SW 1271 (cell line): Measurements from ENCODE around the gene TMC8.
"Not testable (repeated sequence)": the region's sequence is repeated elsewhere in the genome, so short reads cannot be mapped to it uniquely, and the experiment has no call there.

Source experiments
- DNase-seq, 2 experiments: peaks; one replicate each; lab custom pipeline; 2025; lab: John Stamatoyannopoulos, UW

The TMC8 gene, protein sequence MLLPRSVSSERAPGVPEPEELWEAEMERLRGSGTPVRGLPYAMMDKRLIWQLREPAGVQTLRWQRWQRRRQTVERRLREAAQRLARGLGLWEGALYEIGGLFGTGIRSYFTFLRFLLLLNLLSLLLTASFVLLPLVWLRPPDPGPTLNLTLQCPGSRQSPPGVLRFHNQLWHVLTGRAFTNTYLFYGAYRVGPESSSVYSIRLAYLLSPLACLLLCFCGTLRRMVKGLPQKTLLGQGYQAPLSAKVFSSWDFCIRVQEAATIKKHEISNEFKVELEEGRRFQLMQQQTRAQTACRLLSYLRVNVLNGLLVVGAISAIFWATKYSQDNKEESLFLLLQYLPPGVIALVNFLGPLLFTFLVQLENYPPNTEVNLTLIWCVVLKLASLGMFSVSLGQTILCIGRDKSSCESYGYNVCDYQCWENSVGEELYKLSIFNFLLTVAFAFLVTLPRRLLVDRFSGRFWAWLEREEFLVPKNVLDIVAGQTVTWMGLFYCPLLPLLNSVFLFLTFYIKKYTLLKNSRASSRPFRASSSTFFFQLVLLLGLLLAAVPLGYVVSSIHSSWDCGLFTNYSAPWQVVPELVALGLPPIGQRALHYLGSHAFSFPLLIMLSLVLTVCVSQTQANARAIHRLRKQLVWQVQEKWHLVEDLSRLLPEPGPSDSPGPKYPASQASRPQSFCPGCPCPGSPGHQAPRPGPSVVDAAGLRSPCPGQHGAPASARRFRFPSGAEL

GRCh38 chr17:78130437-78131101 is at the start of gene TMC8:
TMC8 (plus strand) TSS chr17:78130771; CDS start chr17:78131589, 818 bp downstream.
- DNase-seq: no peak

DNA sequence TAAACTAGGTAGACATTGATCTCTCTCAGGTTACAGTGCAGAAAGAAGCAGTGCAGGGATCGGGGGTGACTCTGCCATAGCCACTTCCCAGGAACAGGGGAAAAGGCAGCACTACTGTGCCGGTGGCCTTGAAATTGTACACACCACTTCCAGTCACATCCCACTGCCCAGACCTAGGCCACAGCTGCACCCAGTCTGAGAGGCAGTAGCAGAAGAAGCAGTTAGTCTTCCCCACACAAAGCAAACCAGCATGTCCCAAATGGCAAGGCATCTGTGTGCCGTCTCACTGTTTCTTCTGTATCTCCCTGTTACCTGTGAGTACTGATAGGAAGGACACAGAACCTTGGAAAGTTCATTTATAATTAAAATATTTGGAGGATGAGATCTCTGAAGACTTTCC is 49.0 kb upstream of the TMC8 start:
- no peak for DNase-seq

- not testable (repeated sequence) for DNase-seq
Observed at GRCh38 chr17:78082355-78082872, 48.2 kb upstream of the TMC8 start.

GRCh38 chr17:78082988-78083387 is 47.6 kb upstream of the TMC8 start:
- no peak for DNase-seq

DNA sequence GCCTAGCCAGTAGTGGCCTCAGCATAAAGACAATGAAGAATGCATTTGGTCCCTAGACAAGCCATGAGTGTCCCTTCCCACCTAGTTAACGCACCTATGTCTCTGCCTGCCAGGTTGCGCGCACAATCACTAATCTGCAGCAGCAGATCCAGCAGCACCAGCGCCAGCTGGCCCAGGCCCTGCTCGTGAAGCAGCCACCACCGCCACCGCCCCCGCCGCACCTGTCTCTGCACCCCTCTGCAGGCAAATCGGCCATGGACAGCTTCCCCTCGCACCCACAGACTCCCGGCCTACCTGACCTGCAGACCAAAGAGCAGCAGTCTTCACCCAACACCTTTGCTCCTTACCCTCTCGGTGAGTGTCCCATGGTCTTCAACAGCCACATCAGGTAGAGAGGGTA is 43.8 kb upstream of the TMC8 start:
- no peak for DNase-seq

GRCh38 chr17:78088529-78088928 is 42.0 kb upstream of the TMC8 start:
- DNase-seq: no peak

DNA sequence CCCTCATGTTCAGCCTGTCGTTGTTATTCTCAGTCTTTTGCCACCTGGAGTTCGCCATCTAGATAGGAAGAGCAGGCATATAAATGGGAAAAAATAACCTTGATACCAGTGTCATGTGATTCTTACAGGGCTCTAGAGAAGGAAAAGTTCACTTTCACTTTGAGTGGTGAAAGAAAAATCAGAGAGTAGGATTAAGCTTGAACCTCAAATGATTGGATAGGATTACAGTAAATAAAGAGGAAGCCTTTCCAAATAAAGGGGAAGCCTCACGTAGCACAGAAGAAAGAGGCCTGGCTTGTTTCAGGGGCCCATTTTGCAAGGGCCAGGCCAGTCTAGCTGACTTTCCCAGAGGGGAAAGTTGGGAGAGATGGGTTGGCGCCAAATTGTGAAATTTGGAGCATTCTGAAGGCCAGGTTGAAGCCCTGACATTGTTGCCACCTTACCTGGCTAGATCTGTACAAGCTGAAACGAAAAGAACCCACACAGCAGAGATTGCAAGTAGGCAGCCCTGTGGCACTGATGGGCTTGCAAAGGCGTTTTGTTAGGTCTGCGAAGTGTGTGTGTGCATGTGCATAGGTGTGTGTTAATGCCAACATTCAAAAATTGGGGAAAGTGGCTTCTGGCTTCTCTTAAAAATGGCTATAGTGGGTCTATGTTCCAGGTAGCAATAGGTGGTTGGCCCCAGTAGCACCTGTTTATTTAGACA is 40.8 kb upstream of the TMC8 start:
- no peak for DNase-seq

DNA sequence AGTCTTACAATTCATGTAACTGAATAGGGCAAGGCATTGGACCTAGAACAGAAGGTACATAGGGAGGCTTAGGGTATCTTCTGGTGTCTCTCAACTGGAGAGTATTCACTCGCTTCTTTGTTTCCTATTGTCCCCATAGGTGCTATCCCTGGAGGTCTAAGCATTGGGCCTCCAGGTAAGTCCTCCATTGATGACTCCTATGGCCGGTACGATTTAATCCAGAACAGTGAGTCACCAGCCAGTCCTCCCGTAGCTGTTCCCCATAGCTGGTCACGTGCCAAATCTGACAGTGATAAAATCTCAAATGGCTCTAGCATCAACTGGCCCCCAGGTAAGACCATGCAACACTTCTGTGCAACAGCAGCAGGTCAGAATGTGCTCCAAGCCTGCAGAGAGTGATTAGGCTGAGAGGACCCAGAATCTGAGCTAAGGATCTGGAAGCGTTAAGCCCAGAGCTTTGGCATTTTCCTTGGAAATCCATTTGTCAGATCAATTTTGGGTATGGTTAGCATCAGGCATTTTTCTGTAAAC is 37.7 kb upstream of the TMC8 start:
- no peak for DNase-seq

- no peak for DNase-seq
Observed at GRCh38 chr17:78095035-78095434, 35.5 kb upstream of the TMC8 start.

- no peak for DNase-seq
Observed at GRCh38 chr17:78096093-78096492, 34.5 kb upstream of the TMC8 start.

- no peak for DNase-seq
Observed at GRCh38 chr17:78101112-78101511, 29.5 kb upstream of the TMC8 start.

DNA sequence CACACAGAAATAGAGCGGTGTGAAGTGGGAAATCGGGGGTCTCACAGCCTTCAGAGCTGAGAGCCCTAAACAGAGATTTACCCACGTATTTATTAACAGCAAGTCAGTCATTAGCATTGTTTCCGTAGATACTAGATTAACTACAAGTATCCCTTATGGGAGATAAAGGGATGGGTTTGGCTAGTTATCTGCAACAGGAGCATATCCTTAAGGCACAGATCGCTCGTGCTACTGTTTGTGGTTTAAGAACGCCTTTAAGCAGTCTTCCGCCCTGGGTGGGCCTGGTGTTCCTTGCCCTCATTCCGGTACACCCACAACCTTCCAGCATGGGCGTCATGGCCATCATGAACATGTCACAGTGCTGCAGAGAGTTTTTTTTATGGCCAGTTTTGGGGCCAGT is 29.0 kb upstream of the TMC8 start:
- no peak for DNase-seq

- DNase-seq: no peak
Observed at GRCh38 chr17:78103311-78103710, 27.3 kb upstream of the TMC8 start.

DNA sequence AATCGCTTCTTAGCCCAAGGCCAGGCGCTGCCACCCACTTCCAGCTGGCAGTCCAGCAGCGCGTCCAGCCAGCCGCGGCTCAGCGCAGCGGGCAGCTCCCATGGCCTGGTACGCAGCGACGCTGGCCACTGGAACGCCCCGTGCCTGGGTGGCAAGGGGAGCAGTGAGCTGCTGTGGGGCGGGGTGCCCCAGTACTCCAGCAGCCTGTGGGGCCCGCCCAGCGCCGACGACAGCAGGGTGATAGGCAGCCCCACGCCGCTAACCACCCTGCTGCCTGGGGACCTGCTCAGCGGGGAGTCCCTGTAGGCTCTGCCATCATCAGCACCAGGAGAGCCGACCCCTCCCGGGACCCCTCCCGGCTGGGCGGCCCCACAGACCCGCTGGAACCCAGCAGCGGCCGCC is 26.0 kb upstream of the TMC8 start:
- DNase-seq: no peak

DNA sequence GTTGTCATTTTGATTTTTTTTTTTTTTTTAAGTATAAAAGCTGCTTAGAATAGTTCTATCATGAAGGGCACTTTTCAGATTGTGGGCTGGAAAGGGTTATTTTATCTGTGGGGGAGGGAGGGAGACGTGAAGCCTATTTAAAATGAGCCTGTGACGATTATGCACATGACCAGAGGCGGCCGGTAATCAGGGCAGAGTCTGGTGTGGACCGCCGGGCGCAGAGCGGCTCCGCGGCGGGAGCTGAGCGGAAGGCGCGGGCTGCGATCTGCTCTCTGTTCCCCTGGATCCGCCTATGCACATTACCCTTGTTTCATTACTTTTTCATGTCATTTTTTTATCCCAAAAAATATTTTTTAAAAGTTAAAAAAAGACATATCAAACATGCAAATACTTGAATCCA is 25.5 kb upstream of the TMC8 start:
- DNase-seq: no peak

DNA sequence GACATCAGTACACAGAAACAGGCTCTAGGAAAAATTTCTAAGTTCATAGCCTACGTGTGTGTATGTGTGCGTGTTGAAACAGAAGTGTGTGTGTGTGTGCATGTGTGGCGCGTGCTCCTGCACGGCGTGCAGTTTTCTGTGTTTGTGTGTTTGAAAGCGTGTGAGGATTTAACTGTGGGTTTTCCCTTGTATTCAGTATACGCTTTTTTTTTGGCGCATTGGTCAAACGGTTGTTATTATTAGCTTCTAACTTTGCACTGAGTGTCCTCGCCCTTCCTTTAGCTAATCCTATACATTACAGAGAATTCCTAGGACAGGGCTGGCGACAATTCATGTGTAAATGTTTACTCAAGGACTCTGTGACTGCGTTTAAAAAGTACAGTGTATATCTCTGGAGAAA is 25.0 kb upstream of the TMC8 start:
- DNase-seq: no peak

- DNase-seq: no peak
Observed at GRCh38 chr17:78106211-78106610, 24.4 kb upstream of the TMC8 start.

GRCh38 chr17:78107457-78107856 is 23.1 kb upstream of the TMC8 start:
- DNase-seq: no peak

GRCh38 chr17:78107976-78108725 is 22.4 kb upstream of the TMC8 start:
- no peak for DNase-seq

- no peak for DNase-seq
Observed at GRCh38 chr17:78108726-78109488, 21.7 kb upstream of the TMC8 start.

DNA sequence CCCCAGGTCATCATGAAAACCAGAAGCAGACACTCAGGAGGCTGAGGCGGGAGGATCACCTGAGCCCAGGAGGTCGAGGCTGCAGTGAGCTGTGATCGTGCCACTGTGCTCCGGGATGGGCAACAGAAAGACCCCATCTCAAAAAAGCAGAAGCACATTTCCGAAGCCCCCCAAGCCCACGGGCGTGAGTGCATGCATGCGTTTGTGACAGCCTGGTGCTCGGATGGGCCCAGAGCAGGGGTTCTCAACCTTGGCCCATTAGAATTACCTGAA is 21.1 kb upstream of the TMC8 start:
- no peak for DNase-seq
